ENCODE data around the gene CCSER1. TPM values are rescaled to one million over a fixed set of nuclear protein-coding genes. Genes with fewer than 3 reads are reported as not detected.

Gene CCSER1
- total and polyA plus RNA-seq, 2 of the 8 experiments (the other 6 are each of a cell fraction or from before 2014, with no cell fraction given), result 0.26 to 0.84 TPM

DNA sequence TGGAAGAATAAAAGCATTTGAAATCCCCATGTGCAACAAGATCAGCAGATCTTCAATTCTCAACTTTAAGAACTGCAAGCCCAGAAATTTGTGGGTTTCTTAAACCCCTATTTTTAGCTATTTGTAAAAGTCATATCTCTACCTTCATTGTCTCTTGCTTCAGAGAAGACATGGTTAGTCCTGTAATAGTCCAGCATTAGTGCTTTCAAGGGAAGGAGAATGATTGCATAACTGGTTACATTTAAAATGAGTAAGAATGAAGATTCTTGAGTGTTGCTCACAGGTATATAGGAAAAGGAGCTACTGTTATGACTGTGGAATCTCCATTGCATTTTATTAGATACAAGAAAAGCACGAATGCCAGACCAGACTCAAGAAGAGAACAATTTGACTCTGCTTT lies 84.0 kb downstream of the CCSER1 start:
- 95% methylated on average over 1 of the region's 1 CpG; no CpG with 5 or more reads in 1 of the 2 experiments for WGBS, 2 experiments (ENCODE audit: extremely low coverage in 1 of 2, insufficient coverage in 1 of 2, insufficient read length in 1 of 2, insufficient replicate concordance in 2 of 2, low coverage in 1 of 2, low lambda C conversion rate in 2 of 2, missing lambda C conversion rate in 1 of 2)
- H2BK120ac ChIP-seq (replicated peaks; ENCODE audit: low read depth, low read length), result no peak overlapping the region
- H3K23ac ChIP-seq (ENCODE audit: insufficient read length), result no peak overlapping the region
- no peaks in the 10 kb centered on the region for H3K9me3 ChIP-seq (ENCODE audit: insufficient read depth in 2 of 2, low read depth in 1 of 2, low read length in 1 of 2)
- H4K8ac ChIP-seq (ENCODE audit: extremely low read depth, insufficient read depth, low read length), result no peak overlapping the region
- no peak overlapping the region for H2AK5ac ChIP-seq (ENCODE audit: low read depth, low read length)
- no peak overlapping the region for H3K27ac ChIP-seq (ENCODE audit: low read depth, low read length)
- H2BK20ac ChIP-seq (ENCODE audit: low read length), result no peak overlapping the region
- H4K20me1 ChIP-seq (replicated peaks in 1 of 2; ENCODE audit: control insufficient read depth in 1 of 2, insufficient read depth in 2 of 2, low read length in 2 of 2), result no peaks in the 10 kb centered on the region
- no peak overlapping the region for H2BK12ac ChIP-seq (ENCODE audit: low read depth, low read length)
- H4K91ac ChIP-seq (replicated peaks; ENCODE audit: insufficient read length, low read length), result no peak overlapping the region
- H3K79me1 ChIP-seq (ENCODE audit: low read depth, low read length), result no peaks in the 10 kb centered on the region
- peaks cover 0 to 11% (median under 1%) of the 10 kb centered on the region in 4 experiments; a peak in 5 of 7 replicates for H3K4me1 ChIP-seq (replicated peaks in 1 of 4; ENCODE audit: control insufficient read depth in 3 of 4, insufficient read depth in 4 of 4, low read length in 3 of 4)
- ChIA-PET CTCF (ENCODE audit: partially characterized antibody) (interaction anchor here (1.1 kb wide), 1 partner anchor 13 kb away, joined by 3 read pairs; no protein-coding TSS in a partner anchor), POLR2A (ENCODE audit: partially characterized antibody) (no interaction called here)
- H2BK5ac ChIP-seq (ENCODE audit: low read depth, low read length), result no peak overlapping the region
- no peak overlapping the region for H3K18ac ChIP-seq (ENCODE audit: extremely low read depth, low read length)
- no peak overlapping the region for H3K9ac ChIP-seq (replicated peaks in 1 of 4; ENCODE audit: extremely low read depth in 1 of 4, low read depth in 3 of 4, low read length in 3 of 4)
- FAIRE-seq (no peak), DNase-seq (ENCODE audit: low read depth in 1 of 2, low spot score in 2 of 2) (no peak)
- H3K4ac ChIP-seq (replicated peaks; ENCODE audit: insufficient read length, low read depth, low read length), result no peak overlapping the region
- no peak overlapping the region for H3K56ac ChIP-seq (replicated peaks; ENCODE audit: insufficient read length, low read depth, low read length)
- H3K36me3 ChIP-seq (ENCODE audit: control insufficient read depth in 2 of 4, insufficient read depth in 4 of 4, low read length in 3 of 4), result no peaks in the 10 kb centered on the region
- H4K5ac ChIP-seq (ENCODE audit: insufficient read length, low read depth, low read length), result no peak overlapping the region
- H3K14ac ChIP-seq (ENCODE audit: insufficient read length), result no peak overlapping the region
- H3K4me2 ChIP-seq (ENCODE audit: insufficient read depth in 1 of 2, low read depth in 2 of 2, low read length in 2 of 2), result no peak overlapping the region
- H2AFZ ChIP-seq (ENCODE audit: low read length), result no peak overlapping the region
- H3K4me3 ChIP-seq (ENCODE audit: extremely low read depth in 1 of 4, insufficient read depth in 2 of 4, low read depth in 3 of 4, low read length in 4 of 4), result no peak overlapping the region
- no peak overlapping the region for H2BK15ac ChIP-seq (ENCODE audit: low read length)
- no peaks in the 10 kb centered on the region; the same call in 1 of the 2 replicates for H3K23me2 ChIP-seq (ENCODE audit: low read depth, low read length)
- H3K27me3 ChIP-seq (replicated peaks in 1 of 4; ENCODE audit: control insufficient read depth in 3 of 4, extremely low read depth in 1 of 4, insufficient read depth in 3 of 4, low read length in 3 of 4), result no peaks in the 10 kb centered on the region
- H3K79me2 ChIP-seq (ENCODE audit: control insufficient read depth in 1 of 2, insufficient read depth in 2 of 2, low read length in 2 of 2), result no peaks in the 10 kb centered on the region
- no peak for TF ChIP-seq SP2 (IDR thresholded peaks at IDR 0.05; ENCODE audit: low read length)
- no peak for TF ChIP-seq EP300 (IDR thresholded peaks at IDR 0.05; ENCODE audit: borderline replicate concordance in 1 of 2, low read depth in 2 of 2, low read length in 2 of 2)
- no peak for TF ChIP-seq CBX5 (IDR thresholded peaks at IDR 0.05; ENCODE audit: low read depth, low read length)
- no peak for TF ChIP-seq CBX8 (IDR thresholded peaks at IDR 0.05; ENCODE audit: borderline replicate concordance, low read depth, low read length)
- TF ChIP-seq RXRA (IDR thresholded peaks at IDR 0.05; ENCODE audit: insufficient read depth, low read depth, low read length), result no peak
- TF ChIP-seq CTBP2 (IDR thresholded peaks at IDR 0.05; ENCODE audit: borderline replicate concordance, insufficient read depth, insufficient read length, low read length), result no peak
- no peak for TF ChIP-seq CREB1 (IDR thresholded peaks at IDR 0.05)
- no peak for TF ChIP-seq POU5F1 (IDR thresholded peaks at IDR 0.05; ENCODE audit: low read depth, low read length)
- TF ChIP-seq BACH1 (IDR thresholded peaks at IDR 0.05; ENCODE audit: low read length), result no peak
- TF ChIP-seq, protein P1, sequence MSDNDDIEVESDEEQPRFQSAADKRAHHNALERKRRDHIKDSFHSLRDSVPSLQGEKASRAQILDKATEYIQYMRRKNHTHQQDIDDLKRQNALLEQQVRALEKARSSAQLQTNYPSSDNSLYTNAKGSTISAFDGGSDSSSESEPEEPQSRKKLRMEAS (IDR thresholded peaks at IDR 0.05), result no peak
- no peak for TF ChIP-seq ASH2L (IDR thresholded peaks at IDR 0.05; ENCODE audit: low read length)
- TF ChIP-seq MAFK (IDR thresholded peaks at IDR 0.05; ENCODE audit: low read depth, low read length), result no peak
- no peak for TF ChIP-seq BCL11A (IDR thresholded peaks at IDR 0.05; ENCODE audit: low read depth in 2 of 2, low read length in 2 of 2)
- TF ChIP-seq NANOG (IDR thresholded peaks at IDR 0.05; ENCODE audit: insufficient read depth, low read depth, low read length, poor library complexity, severe bottlenecking), result no peak
- TF ChIP-seq RBBP5 (IDR thresholded peaks at IDR 0.05; ENCODE audit: borderline replicate concordance, low read depth, low read length), result no peak
